HG02678 (cell line): ENCODE measurements around the gene KSR1.
A peak's percentile ranks its signal among the peaks of the same experiment; 100 is the strongest.

Experiments used
- ATAC-seq: cut with Tn5 transposase; IDR thresholded peaks from one replicate; pipeline ENCODE4 v1.9.1; 2021; ENCODE audit warnings: mild to moderate bottlenecking, moderate library complexity; ENCODE audit not compliant: unreplicated experiment

Gene KSR1

DNA sequence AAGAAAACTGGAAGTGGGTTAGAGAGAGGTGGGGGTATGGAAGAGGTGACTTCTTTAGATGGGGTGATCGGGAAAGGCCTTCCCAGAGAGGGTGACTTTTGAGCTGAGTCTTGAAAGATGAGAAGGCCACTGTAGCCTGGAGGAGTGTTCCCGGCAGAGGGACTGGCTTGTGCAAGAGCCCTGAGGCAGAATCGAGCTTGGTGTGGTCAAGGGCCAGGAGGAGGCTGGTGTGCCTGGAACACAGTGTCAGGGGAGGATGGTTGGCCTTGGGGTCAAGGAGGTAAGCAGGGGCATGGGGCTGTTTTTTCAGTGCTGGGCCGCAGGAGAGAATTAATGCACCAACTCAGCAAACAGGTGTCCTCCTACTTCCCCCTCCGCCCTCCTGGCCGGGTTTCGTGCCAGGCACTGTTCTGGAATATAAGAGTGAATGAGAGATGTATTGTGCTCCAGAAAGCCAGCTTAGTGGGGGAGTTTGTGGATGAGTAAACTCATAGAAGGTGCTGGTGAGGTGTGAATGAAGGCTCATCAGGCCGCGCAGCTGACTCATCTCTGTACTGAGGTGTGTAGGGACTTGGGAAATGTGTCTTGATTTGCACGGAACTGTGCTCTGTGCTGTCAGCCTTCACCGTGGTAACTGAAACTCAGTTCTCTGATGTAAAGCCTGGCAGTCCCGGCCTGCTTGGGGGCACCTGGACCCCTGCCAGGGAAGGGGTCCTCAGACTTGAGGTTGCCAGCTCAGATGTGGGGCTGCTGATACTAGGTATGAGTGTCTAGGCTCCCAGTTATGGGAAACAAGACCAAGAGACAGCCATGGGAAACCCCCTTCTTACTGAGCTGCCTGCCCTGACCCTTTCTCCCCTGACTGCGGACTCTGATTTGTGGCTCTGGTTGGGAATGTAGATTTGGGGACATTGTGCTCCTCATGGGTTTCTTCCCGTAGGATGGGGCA lies 15.3 kb downstream of the KSR1 start:
- peak; percentile 67 for ATAC-seq

- no peak for ATAC-seq
These were observed 17.0 kb downstream of the KSR1 start for GRCh38 chr17:27473190-27473747.

GRCh38 chr17:27473748-27474609 lies 17.7 kb downstream of the KSR1 start:
- ATAC-seq, result peak; percentile 33

DNA sequence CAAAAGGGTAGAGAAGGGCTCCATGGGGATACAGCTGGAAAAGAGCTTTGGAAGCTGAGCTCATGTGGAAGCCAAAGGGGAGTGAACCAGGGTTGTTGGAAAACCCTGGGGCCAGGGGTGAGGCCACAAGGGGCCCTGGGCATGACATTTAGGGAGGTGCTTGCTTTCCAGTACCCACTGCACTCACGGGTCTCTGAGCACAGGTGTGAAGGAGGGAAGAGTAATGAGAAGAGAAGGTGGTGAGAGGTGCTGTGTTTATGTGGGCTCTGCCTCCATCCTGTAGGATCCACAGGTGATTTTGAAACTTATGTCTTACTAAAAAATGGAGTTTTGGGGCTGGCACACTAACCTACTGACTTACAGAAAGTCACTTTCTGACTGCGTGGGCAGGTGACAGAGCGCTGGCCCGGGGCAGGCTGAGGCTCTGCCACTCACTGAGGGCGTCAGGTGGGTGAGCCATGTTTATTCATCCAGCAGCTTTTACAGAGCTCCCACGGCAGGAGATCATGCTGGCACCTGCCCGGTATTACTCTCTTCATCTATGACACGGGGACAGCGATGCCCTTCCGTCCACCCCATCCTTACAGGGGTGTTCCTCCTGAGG lies 18.9 kb downstream of the KSR1 start:
- ATAC-seq, result no peak

- ATAC-seq, result no peak
These were observed 20.0 kb downstream of the KSR1 start for GRCh38 chr17:27475981-27476895.

DNA sequence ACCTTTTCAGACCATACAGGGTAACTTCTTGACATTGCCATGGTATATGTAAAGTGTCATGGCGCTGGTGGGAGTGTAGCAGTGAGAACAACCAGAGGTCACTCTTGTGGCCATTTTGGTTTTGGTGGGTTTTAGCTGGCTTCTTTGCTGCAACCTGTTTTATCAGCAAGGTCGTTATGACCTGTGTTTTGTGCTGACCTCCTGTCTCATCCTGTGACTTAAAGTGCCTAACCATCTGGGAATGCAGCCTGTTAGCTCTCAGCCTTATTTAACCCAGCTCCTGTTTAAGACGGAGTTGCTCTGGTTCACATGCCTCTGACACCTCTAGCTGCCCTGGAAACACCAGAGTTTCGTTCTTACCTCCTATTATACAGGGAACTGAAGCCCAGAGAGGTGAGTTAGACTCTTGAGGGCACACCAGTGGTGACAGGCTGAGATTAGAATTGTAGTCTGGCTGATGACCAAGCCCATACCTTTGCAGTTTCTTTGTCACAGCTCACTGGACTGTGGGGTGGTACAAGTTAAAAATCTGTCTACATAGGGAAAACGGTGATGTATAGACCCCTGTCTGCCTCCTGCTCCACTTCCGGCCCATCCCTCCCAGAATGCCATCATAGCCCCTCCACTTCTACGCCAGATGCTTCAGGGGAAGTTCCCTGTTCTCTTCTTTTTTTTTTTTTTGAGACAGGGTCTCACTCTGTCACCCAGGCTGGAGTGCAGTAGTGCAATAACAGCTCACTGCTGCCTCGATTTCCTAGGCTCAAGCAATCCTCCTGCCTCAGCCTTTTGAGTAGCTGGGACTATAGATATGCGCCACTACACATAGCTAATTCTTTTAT lies 21.0 kb downstream of the KSR1 start:
- ATAC-seq, result peak; percentile 35

DNA sequence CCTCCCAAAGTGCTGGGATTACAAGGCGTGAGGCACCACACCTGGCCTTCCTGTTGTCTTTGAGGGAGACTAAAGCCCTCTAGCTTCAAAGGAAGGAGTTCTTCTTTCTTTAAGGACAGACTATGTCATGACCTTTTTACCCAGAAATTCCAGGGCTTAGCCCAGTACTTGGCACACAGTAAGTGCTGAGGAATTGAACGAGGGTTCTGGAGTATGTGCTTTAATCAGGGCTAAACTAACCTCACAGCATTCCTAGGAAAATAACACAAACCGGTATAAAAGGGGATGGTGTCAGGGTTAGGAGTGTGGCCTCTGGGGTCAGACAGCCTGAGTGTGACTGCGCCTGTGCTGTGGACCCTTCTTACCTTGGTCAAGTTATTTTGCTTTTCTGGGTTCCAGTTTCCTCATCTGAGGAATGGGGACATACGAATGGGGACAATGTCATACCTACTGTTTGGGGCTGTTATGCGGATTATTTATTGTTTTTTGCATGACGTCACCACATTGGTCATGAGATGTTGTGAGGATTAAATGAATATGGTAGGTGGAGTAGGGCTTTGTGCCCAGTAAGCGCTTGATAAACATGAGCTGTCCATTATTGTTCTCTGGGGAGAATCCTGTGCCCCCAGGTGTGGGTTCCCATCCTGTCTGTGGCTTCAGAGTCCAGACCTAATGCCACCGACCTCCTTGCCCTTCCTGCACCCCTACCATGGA lies 21.9 kb downstream of the KSR1 start:
- no peak for ATAC-seq

GRCh38 chr17:27478901-27479538 lies 22.8 kb downstream of the KSR1 start:
- no peak for ATAC-seq

DNA sequence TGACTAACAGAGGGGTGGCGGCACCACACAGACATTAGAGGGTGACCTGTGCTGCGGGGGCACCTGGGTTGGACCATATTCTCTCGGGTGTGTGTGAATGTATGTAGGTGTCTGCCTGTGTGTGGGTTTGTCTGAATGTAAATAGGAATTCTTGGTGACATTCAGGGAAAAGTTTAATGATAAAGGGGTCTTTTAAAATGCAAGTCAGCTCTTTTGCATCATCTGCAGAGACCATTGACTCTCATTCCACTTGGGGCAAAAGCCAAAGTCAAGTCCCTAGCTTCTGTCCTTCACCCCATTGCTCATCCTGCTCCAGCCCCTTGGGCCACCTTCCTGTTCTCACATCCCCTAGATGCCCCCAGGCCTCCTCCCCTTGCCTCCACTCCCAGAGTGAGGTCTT lies 23.6 kb downstream of the KSR1 start:
- no peak for ATAC-seq

- no peak for ATAC-seq
These were observed 24.5 kb downstream of the KSR1 start for GRCh38 chr17:27480699-27481098.

DNA sequence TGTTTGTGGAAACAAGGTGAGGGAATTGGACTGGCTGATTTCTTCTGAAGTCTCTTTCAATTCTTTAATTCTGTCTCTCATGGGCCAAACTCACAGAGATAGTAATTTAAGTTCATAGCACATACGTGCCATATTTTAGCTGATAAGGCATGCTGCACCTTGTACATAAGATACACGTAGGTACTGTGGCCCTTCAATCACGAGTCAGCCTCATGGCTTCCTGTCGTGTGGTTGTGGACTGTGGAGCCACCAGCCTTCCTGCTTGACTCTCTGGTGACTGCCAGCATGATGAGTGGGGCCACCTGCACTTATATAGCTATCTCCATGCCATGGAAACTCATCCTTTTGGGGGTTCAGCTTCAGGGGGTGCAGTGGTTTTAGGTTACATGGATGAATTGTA lies 25.1 kb downstream of the KSR1 start:
- peak; percentile 53 for ATAC-seq

DNA sequence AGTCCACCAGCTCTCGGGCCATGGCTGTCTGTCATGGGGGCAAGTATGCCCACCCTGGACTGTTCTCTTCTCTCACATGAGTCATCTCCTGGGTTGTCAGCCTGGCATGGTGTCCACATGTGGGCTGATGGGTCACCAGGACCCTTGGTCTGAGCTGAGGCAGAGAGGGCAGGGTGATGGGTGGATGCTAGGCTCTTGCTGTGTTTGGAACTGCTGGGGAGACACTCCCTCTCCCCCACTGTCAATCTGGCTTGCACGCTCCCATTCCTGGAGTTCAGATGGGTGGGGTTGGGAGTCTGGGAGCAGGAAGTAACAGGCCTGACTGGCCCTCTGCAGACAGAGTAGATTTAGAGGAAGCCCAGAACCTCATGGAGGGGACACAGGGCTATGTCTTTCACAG lies 28.9 kb downstream of the KSR1 start:
- no peak for ATAC-seq

GRCh38 chr17:27485716-27486495 lies 29.7 kb downstream of the KSR1 start:
- no peak for ATAC-seq

DNA sequence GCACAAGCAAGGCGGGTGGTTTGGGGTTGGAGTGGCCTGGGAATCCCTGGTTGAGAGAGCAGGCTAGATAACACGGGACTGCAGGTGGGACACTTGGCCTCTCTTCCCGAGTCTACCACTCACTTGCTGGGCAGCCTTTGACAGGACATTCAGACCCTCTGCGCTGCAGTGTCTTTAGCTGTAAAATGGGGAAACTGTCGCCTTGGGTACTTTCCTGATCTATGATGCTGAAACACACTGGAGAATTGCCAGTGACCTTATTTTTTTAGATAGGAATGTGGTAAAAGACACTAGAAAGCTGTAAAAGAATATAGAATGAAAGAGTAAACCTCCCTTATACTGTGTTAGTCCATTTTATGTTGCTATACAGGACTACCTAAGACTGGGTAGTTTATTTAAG lies 30.5 kb downstream of the KSR1 start:
- ATAC-seq, result no peak

DNA sequence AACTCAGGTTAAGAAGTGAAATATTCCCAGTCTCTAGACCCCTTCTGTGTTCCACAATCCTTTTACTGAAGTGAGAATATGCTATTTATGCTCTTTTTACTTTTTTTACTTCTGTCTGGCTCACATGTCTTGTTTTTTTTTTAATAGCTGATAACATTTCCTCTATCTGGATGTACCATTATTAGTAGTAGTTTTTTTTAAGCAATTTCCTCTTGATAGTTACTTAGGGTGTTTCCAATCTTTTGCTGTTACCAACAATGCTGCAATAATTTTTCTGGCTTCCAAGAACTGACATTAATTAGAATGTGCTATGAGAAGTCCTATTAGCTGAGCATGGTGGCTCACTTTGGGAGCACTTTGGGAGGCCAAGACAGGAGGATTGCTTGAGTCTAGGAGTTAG lies 32.0 kb downstream of the KSR1 start:
- no peak for ATAC-seq

GRCh38 chr17:27489045-27489715 lies 32.9 kb downstream of the KSR1 start:
- no peak for ATAC-seq

GRCh38 chr17:27490391-27490790 lies 34.1 kb downstream of the KSR1 start:
- ATAC-seq, result no peak
